HCT116 (cell line): Measurements from ENCODE around the gene IFIT1.

Experiments
- CEBPB ChIP-seq: IDR thresholded peaks from 2 replicates; pipeline ENCODE4 v1.6.1; 2012; ENCODE audit warnings: low read depth
- EZH2 ChIP-seq: fragments of 200-600 bp; sonication (generic); IDR thresholded peaks from 2 replicates; pipeline ENCODE4 v1.6.1; 2017; ENCODE audit warnings: antibody characterized with exemption, mixed run types
- EZH2phosphoT487 ChIP-seq: fragments of 200-600 bp; IDR thresholded peaks from 2 replicates; pipeline ENCODE4 v1.6.1; 2018; ENCODE audit warnings: antibody characterized with exemption, borderline replicate concordance
- POLR2A ChIP-seq: IDR thresholded peaks from 2 replicates; pipeline ENCODE4 v1.7.0; 2011; ENCODE audit warnings: borderline replicate concordance; ENCODE audit not compliant: insufficient read depth, insufficient read length; ENCODE audit errors: extremely low read depth
- POLR2AphosphoS5 ChIP-seq: IDR thresholded peaks from 2 replicates; pipeline ENCODE4 v1.6.1; 2011; ENCODE audit warnings: mild to moderate bottlenecking, low read depth, low read length, moderate library complexity
- SRF ChIP-seq: IDR thresholded peaks from 2 replicates; pipeline ENCODE4 v1.6.1; 2012; ENCODE audit warnings: low read depth
- TF ChIP-seq, protein P1 (sequence below), 3 experiments: fragments of 200-600 bp in 1 of 3; sonication (generic) in 1 of 3; IDR thresholded peaks in 2 of 3; conservative IDR thresholded peaks in 1 of 3; 2 replicates each; pipeline ENCODE4 v1.5.1; 2012 to 2017; ENCODE audit warnings: low read depth in 2 of 3, low read length in 2 of 3, antibody characterized with exemption in 1 of 3, borderline replicate concordance in 1 of 3, control low read depth in 1 of 3, mild to moderate bottlenecking in 1 of 3, mixed read lengths in 1 of 3, mixed run types in 1 of 3, moderate library complexity in 1 of 3; ENCODE audit not compliant: insufficient read depth in 1 of 3
- TF ChIP-seq, protein P2 (sequence below): IDR thresholded peaks from 2 replicates; pipeline ENCODE4 v1.6.1; 2012

DNA sequence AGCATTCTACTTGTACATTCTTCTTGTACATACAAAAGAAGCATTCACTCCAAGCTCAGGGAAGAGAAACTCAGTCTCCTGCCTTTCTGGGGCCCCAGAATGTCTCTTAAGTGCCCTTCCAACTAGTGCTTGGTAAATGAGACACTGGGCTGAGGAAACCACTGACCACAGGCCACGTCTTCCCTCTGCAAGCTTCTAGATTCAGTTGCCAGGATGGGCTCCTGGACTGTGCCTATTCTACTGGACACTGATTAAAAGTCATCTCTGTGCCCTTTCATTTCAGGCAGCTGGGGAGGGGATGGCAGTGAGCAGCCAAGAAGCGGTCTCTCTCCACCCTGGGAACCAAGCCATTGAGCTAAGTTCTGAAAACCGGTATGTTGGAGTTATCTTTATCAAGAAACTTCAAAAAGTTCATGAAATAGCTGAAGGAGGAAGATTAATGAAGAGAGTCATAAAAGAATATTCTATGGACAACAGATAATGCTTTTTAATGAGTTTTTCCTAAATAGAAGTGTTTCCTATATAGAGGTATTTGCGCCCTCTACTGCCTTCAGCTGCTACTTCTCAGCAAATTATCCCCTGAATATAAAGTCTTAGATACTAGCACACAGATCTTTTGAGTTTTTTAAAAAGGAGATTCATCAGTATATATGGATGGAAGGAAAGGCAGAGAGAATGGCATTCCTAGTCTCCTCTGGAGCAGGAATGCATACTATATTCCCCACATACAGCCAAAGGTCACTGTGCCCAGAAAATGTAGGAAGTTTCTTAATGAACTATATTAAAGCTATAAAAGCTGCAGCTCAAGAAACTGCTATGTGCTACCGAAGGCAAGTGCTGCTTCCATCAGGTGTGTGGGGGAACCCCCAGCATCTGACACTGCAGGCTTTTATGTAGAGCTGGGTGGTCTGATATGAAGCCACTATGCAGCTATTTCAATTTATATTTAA, 23.0 kb upstream of the IFIT1 start:
- TF ChIP-seq SRF (no peak), CEBPB (no peak), EZH2 (no peak), POLR2A (no peak), EZH2phosphoT487 (no peak), POLR2AphosphoS5 (no peak)
- TF ChIP-seq, protein P1, sequence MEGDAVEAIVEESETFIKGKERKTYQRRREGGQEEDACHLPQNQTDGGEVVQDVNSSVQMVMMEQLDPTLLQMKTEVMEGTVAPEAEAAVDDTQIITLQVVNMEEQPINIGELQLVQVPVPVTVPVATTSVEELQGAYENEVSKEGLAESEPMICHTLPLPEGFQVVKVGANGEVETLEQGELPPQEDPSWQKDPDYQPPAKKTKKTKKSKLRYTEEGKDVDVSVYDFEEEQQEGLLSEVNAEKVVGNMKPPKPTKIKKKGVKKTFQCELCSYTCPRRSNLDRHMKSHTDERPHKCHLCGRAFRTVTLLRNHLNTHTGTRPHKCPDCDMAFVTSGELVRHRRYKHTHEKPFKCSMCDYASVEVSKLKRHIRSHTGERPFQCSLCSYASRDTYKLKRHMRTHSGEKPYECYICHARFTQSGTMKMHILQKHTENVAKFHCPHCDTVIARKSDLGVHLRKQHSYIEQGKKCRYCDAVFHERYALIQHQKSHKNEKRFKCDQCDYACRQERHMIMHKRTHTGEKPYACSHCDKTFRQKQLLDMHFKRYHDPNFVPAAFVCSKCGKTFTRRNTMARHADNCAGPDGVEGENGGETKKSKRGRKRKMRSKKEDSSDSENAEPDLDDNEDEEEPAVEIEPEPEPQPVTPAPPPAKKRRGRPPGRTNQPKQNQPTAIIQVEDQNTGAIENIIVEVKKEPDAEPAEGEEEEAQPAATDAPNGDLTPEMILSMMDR (IDR thresholded peaks at IDR 0.05 in 2 of 3, conservative IDR thresholded peaks at IDR 0.05 in 1 of 3; ENCODE audit: borderline replicate concordance in 1 of 3, insufficient read depth in 1 of 3, low read depth in 2 of 3, low read length in 2 of 3): peak; percentile 51 to 82 (median 69); a peak in 5 of 6 replicates
- TF ChIP-seq, protein P2, sequence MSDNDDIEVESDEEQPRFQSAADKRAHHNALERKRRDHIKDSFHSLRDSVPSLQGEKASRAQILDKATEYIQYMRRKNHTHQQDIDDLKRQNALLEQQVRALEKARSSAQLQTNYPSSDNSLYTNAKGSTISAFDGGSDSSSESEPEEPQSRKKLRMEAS: no peak
